ENCODE data around the gene LRCH2.

- TF ChIP-seq GATA2 (IDR thresholded peaks at IDR 0.05; ENCODE audit: low read depth, low read length) (no peak), GATA3 (IDR thresholded peaks at IDR 0.05; ENCODE audit: low read depth, low read length) (no peak)
Measured at GRCh38 chrX:115259238-115259875, 25.5 kb upstream of the LRCH2 start.

Data from SH-SY5Y (cell line).